DOHH2 (cell line): ENCODE data around the gene SRM.
"Not testable (repeated sequence)": the region's sequence is repeated elsewhere in the genome, so short reads cannot be mapped to it uniquely, and the experiment has no call there.

Source experiments
- H3F3A ChIP-seq: fragments of 200-600 bp; sonication (generic), shearing (Covaris generic); 2 replicates; pipeline ENCODE4 v1.6.0; 2016; ENCODE audit warnings: antibody characterized with exemption, mild to moderate bottlenecking; ENCODE audit not compliant: control insufficient read depth, insufficient read depth
- H3K27ac ChIP-seq: fragments of 200-600 bp; sonication (generic); 2 replicates; pipeline ENCODE4 v1.5.1; 2014; ENCODE audit warnings: low read depth, mild to moderate bottlenecking, low read length, moderate library complexity
- H3K27me3 ChIP-seq: fragments of 200-600 bp; sonication (generic); 2 replicates; pipeline ENCODE4 v1.6.1; 2014; ENCODE audit warnings: mild to moderate bottlenecking, low read length, mixed read lengths; ENCODE audit not compliant: control insufficient read depth
- H3K36me3 ChIP-seq: fragments of 200-600 bp; sonication (generic); 2 replicates; pipeline ENCODE4 v1.6.1; 2014; ENCODE audit warnings: mild to moderate bottlenecking, low read length, moderate library complexity, mixed read lengths; ENCODE audit not compliant: control insufficient read depth
- H3K4me1 ChIP-seq: fragments of 200-600 bp; sonication (generic); 2 replicates; pipeline ENCODE4 v1.6.1; 2014; ENCODE audit warnings: mild to moderate bottlenecking, low read length, mixed read lengths; ENCODE audit not compliant: control insufficient read depth
- H3K4me2 ChIP-seq: fragments of 200-600 bp; sonication (generic); 2 replicates; pipeline ENCODE4 v1.6.0; 2014; ENCODE audit warnings: mild to moderate bottlenecking, low read length, moderate library complexity
- H3K4me3 ChIP-seq: fragments of 200-600 bp; sonication (generic); 2 replicates; pipeline ENCODE4 v1.5.1; 2014; ENCODE audit warnings: mild to moderate bottlenecking, low read length, mixed read lengths
- H3K79me2 ChIP-seq: fragments of 200-600 bp; sonication (generic); 2 replicates; pipeline ENCODE4 v1.6.1; 2014; ENCODE audit warnings: mild to moderate bottlenecking, low read length, mixed read lengths; ENCODE audit not compliant: control insufficient read depth
- H3K9me2 ChIP-seq: fragments of 200-600 bp; sonication (generic); replicated peaks from 2 replicates; pipeline ENCODE4 v1.6.1; 2014; ENCODE audit warnings: mild to moderate bottlenecking, low read length, mixed read lengths; ENCODE audit not compliant: control insufficient read depth
- H3K9me3 ChIP-seq: fragments of 200-600 bp; sonication (generic); 2 replicates; pipeline ENCODE4 v1.6.1; 2014; ENCODE audit warnings: antibody characterized with exemption, low read length, mixed read lengths; ENCODE audit not compliant: control insufficient read depth, insufficient read depth
- H4K20me1 ChIP-seq: fragments of 200-600 bp; sonication (generic); 2 replicates; pipeline ENCODE4 v1.6.0; 2014; ENCODE audit warnings: low read depth, mild to moderate bottlenecking, antibody characterized with exemption, low read length, moderate library complexity; ENCODE audit not compliant: control insufficient read depth, insufficient read depth
- EZH2phosphoT487 ChIP-seq: fragments of 200-600 bp; sonication (generic); IDR thresholded peaks from 2 replicates; pipeline ENCODE4 v1.6.1; 2017; ENCODE audit warnings: borderline replicate concordance, mild to moderate bottlenecking, antibody characterized with exemption, low read length, moderate library complexity, mixed read lengths
- TF ChIP-seq, protein P1 (sequence below): fragments of 200-600 bp; sonication (generic); IDR thresholded peaks from one replicate; pipeline ENCODE4 v1.5.1; 2014; ENCODE audit warnings: antibody characterized with exemption, mild to moderate bottlenecking, low read depth, low read length; ENCODE audit not compliant: poor library complexity, severe bottlenecking

Gene SRM

DNA sequence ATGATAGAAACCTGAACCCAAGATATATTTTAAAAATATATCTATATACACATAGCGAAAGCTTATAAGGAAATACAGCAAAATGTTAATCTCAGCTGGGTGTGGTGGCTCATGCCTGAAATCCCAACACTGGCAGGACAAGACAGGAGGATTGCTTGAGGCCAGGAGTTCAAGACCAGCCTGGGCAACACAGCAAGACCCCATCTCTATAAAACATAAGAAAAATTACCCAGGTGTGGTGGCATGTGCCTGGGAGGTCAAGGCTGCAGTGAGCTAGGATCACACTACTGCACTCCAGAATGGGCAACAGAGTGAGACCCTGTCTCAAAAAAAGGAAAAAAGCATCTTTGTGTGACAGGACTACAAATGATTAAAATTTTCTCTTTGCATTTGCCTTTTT lies 6.0 kb upstream of the SRM start:
- no peak for TF ChIP-seq EZH2phosphoT487
- TF ChIP-seq, protein P1, sequence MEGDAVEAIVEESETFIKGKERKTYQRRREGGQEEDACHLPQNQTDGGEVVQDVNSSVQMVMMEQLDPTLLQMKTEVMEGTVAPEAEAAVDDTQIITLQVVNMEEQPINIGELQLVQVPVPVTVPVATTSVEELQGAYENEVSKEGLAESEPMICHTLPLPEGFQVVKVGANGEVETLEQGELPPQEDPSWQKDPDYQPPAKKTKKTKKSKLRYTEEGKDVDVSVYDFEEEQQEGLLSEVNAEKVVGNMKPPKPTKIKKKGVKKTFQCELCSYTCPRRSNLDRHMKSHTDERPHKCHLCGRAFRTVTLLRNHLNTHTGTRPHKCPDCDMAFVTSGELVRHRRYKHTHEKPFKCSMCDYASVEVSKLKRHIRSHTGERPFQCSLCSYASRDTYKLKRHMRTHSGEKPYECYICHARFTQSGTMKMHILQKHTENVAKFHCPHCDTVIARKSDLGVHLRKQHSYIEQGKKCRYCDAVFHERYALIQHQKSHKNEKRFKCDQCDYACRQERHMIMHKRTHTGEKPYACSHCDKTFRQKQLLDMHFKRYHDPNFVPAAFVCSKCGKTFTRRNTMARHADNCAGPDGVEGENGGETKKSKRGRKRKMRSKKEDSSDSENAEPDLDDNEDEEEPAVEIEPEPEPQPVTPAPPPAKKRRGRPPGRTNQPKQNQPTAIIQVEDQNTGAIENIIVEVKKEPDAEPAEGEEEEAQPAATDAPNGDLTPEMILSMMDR: no peak
- no peaks in the 10 kb centered on the region for H3K27me3 ChIP-seq
- no peak overlapping the region for H3K27ac ChIP-seq
- no peak overlapping the region for H3K4me2 ChIP-seq
- H3F3A ChIP-seq: peaks cover 19% of the 10 kb centered on the region
- no peaks in the 10 kb centered on the region for H3K9me3 ChIP-seq
- peaks cover 23% of the 10 kb centered on the region for H3K79me2 ChIP-seq
- no peak overlapping the region for H3K4me3 ChIP-seq
- no peaks in the 10 kb centered on the region for H4K20me1 ChIP-seq
- H3K9me2 ChIP-seq: no peaks in the 10 kb centered on the region
- peaks cover 81% of the 10 kb centered on the region for H3K36me3 ChIP-seq
- H3K4me1 ChIP-seq: peaks cover 22% of the 10 kb centered on the region

DNA sequence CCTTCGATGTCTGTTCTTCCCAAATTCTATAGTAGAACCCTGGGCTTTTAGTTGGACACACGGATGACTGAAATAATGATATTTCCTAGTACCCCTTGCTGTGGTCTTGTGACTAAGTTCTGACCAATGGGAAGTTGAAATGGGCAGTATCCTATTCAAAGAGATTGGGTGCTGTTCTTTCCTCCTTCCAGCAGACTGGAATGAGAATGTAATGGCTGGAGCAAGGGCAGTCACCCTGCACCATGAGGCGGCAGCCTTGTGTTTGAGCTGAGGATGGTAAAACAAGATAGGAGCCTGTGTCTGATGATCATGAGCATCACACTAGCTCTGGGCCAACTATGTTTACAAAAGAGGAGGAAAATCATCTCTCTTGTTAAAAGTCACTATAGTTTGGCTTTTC lies 5.1 kb upstream of the SRM start:
- Histone ChIP-seq H3K9me2 (no peaks in the 10 kb centered on the region), H3K9me3 (no peaks in the 10 kb centered on the region), H3K4me2 (no peak overlapping the region), H3K36me3 (peaks cover 80% of the 10 kb centered on the region), H3K4me3 (no peak overlapping the region), H3F3A (peaks cover 19% of the 10 kb centered on the region), H3K27ac (no peak overlapping the region), H4K20me1 (no peaks in the 10 kb centered on the region), H3K27me3 (no peaks in the 10 kb centered on the region), H3K79me2 (peaks cover 30% of the 10 kb centered on the region), H3K4me1 (peaks cover 26% of the 10 kb centered on the region)
- TF ChIP-seq, protein P1: no peak
- TF ChIP-seq EZH2phosphoT487: no peak

DNA sequence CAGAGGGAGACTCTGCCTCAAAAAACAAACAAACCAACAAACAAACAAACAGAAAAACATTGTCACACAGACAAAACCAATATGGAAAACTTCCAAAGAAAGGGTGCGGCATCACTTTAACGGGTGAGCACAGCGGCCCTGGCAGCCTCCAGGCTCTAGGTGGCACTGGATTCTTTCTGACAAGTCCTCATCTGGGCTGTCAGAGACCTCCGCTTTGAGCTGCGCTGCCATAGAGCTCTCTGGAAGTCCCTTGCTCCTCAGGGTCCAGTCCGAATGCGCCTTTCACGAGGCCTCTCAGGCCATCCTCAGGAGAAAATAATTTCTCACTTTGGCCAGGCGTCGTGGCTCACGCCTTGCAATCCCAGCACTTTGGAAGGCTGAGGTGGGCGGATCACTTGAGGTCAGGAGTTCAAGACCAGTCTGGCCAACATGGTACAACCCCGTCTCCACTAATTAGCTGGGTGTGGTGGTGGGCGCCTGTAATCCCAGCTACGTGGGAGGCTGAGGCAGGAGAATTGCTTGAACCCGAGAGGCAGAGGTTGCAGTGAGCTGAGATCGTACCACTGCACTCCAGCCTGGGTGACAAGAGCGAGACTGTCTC lies 4.2 kb upstream of the SRM start:
- not testable (repeated sequence) for H4K20me1 ChIP-seq, H3K9me3 ChIP-seq, H3K9me2 ChIP-seq, H3K4me2 ChIP-seq, H3K27me3 ChIP-seq, H3K4me3 ChIP-seq, H3K27ac ChIP-seq
- Histone ChIP-seq H3F3A (peaks cover 19% of the 10 kb centered on the region), H3K36me3 (peaks cover 75% of the 10 kb centered on the region), H3K79me2 (peaks cover 37% of the 10 kb centered on the region), H3K4me1 (peaks cover 26% of the 10 kb centered on the region)

DNA sequence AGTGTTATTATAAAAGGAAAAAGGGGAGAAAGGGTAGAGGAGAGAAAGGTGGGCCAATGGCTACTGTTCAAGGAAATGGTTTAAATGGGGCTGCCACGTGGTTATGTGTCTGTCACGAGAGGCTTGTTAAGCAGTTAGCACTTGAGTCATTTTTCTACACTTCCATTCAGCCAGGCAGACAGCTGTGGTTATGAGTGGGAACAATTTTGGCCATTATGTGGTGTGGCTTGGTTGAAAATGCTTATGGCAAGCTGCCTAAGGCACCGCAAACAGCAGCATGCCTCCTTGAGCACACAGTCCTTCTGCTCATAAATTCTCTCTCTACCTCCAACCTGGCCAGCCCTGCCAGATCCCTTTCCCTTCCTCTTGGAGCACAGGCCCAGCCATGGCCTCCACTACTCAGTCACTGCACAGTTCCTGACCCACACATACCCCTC lies 3.2 kb upstream of the SRM start:
- H3K4me2 ChIP-seq: no peak overlapping the region
- H3F3A ChIP-seq: peaks cover 19% of the 10 kb centered on the region
- no peaks in the 10 kb centered on the region for H3K9me2 ChIP-seq
- no peaks in the 10 kb centered on the region for H3K27me3 ChIP-seq
- peaks cover 34% of the 10 kb centered on the region for H3K4me1 ChIP-seq
- no peak for TF ChIP-seq EZH2phosphoT487
- TF ChIP-seq, protein P1: no peak
- peak overlapping the region; percentile 19; the same call in 1 of the 2 replicates for H3K27ac ChIP-seq
- no peaks in the 10 kb centered on the region for H4K20me1 ChIP-seq
- peaks cover 74% of the 10 kb centered on the region for H3K36me3 ChIP-seq
- H3K4me3 ChIP-seq: no peak overlapping the region
- H3K9me3 ChIP-seq: no peaks in the 10 kb centered on the region
- H3K79me2 ChIP-seq: peaks cover 48% of the 10 kb centered on the region
